ENCODE results near the gene SRL. TPM values are rescaled to one million over a fixed set of nuclear protein-coding genes. Genes with fewer than 3 reads are reported as not detected.

Gene SRL
- total and polyA plus RNA-seq, 2 of the 4 experiments (the other 2 are of a cell fraction), result under 0.01 to 0.14 TPM

DNA sequence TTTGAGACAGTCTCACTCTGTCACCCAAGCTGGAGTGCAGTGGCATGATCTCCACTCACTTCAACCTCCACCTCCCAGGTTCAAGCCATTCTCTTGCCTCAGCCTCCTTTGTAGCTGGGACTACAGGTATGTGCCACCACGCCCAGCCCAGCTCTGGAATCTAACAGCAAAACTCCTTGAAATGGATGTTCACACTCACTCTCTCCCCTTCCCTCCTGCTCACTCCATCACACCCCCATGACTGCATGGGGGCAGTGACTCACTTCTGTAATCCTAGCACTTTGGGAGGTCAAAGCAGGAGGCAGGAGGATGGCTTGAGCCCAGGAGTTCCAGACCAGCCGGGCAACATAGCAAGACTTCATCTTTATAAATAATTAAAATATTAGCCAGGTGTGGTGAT is 42.1 kb upstream of the SRL start:
- Histone ChIP-seq H3K18ac (ENCODE audit: low read depth, low read length) (no peak overlapping the region), H3K9me1 (ENCODE audit: insufficient read depth, low read length) (peaks cover 4% of the 10 kb centered on the region; the same call in 1 of the 2 replicates), H3K56ac (ENCODE audit: extremely low read depth, insufficient read depth, low read length) (no peak overlapping the region), H3K9me3 (ENCODE audit: control insufficient read depth, insufficient read depth, low read length) (0 out of 2 replicates have a peak, but pooled peaks cover 3% of the 10 kb centered on the region), H3K9ac (ENCODE audit: low read depth, low read length) (no peak overlapping the region), H2BK20ac (ENCODE audit: low read depth, low read length) (no peak overlapping the region), H2BK15ac (ENCODE audit: low read depth, low read length) (no peak overlapping the region), H4K20me1 (ENCODE audit: insufficient read depth, low read length) (no peaks in the 10 kb centered on the region), H3K4me3 (ENCODE audit: insufficient read depth, low read depth, low read length) (no peak overlapping the region), H4K8ac (ENCODE audit: low read depth in 2 of 2, low read length in 2 of 2) (no peak overlapping the region), H3K79me1 (ENCODE audit: low read depth in 1 of 2, low read length in 2 of 2) (peaks cover 0 to 7% of the 10 kb centered on the region in 2 experiments; a peak in 1 of 4 replicates), H3K4me2 (ENCODE audit: low read depth, low read length) (no peak overlapping the region), H2AFZ (replicated peaks; ENCODE audit: low read length, poor library complexity) (peak overlapping the region; percentile 63), H3K4me1 (ENCODE audit: control insufficient read depth, insufficient read depth, low read length) (peaks cover 6% of the 10 kb centered on the region; the same call in 1 of the 2 replicates), H3K27ac (ENCODE audit: insufficient read depth, low read length) (no peak overlapping the region), H3K14ac (replicated peaks; ENCODE audit: low read depth, low read length) (no peak overlapping the region), H4K5ac (ENCODE audit: low read depth, low read length) (no peak overlapping the region), H3K27me3 (ENCODE audit: control insufficient read depth, insufficient read depth, low read length) (no peaks in the 10 kb centered on the region), H3K4ac (ENCODE audit: low read depth, low read length) (no peak overlapping the region; the same call in 1 of the 2 replicates), H3K36me3 (ENCODE audit: control insufficient read depth, insufficient read depth, low read length) (no peaks in the 10 kb centered on the region), H3K23ac (ENCODE audit: low read depth, low read length) (no peak overlapping the region), H2BK5ac (ENCODE audit: low read depth, low read length, poor library complexity, severe bottlenecking) (no peak overlapping the region), H2AK5ac (ENCODE audit: low read depth, low read length) (peak overlapping the region; percentile 58; the same call in 1 of the 2 replicates), H2BK120ac (ENCODE audit: low read depth, low read length) (no peak overlapping the region; the same call in 1 of the 2 replicates), H2AK9ac (replicated peaks; ENCODE audit: low read depth, low read length, poor library complexity) (peak overlapping the region; percentile 29), H4K91ac (ENCODE audit: insufficient read depth, low read depth, low read length) (no peak overlapping the region)
- dilution Hi-C loops (cut with HindIII; ENCODE audit: low sequenced_read_pairs, unreplicated experiment), result no loop called here
- peak; percentile 71 for ATAC-seq (ENCODE audit: low read depth)
- in situ Hi-C loops (cut with MboI; ENCODE audit: low sequenced_read_pairs), result no loop called here
- no CpG with 5 or more reads among the region's 2 CpGs for WGBS, 2 experiments (ENCODE audit: extremely low coverage in 2 of 2, insufficient read length in 1 of 2)
- ChIA-PET POLR2A (ENCODE audit: unreplicated experiment) (no interaction called here), CTCF (interaction anchor here (0.6 kb wide), 1 partner anchor 416 kb away, joined by 3 read pairs; no protein-coding TSS in a partner anchor)
- intact Hi-C loops (cut with micrococcal nuclease), result no loop called here
- no peak for TF ChIP-seq CEBPB (IDR thresholded peaks at IDR 0.05; ENCODE audit: low read depth, low read length)
- no peak for TF ChIP-seq RAD21 (IDR thresholded peaks at IDR 0.05; ENCODE audit: low read length)
- TF ChIP-seq SMC3 (IDR thresholded peaks at IDR 0.05; ENCODE audit: low read depth, low read length), result no peak
- no peak for TF ChIP-seq POLR2A (IDR thresholded peaks at IDR 0.05; ENCODE audit: low read depth, low read length)
- TF ChIP-seq NFE2L2 (IDR thresholded peaks at IDR 0.05; ENCODE audit: low read depth, low read length), result no peak
- TF ChIP-seq MXI1 (IDR thresholded peaks at IDR 0.05; ENCODE audit: borderline replicate concordance, low read depth, low read length), result no peak
- TF ChIP-seq FOS (IDR thresholded peaks at IDR 0.05; ENCODE audit: low read depth, low read length), result peak; percentile 55; the same call in 1 of the 2 replicates
- peak; percentile 57; the same call in 1 of the 2 replicates for TF ChIP-seq MAZ (IDR thresholded peaks at IDR 0.05; ENCODE audit: borderline replicate concordance, low read depth, low read length)
- no peak for TF ChIP-seq BHLHE40 (IDR thresholded peaks at IDR 0.05; ENCODE audit: low read depth, low read length)
- no peak for TF ChIP-seq RCOR1 (IDR thresholded peaks at IDR 0.05; ENCODE audit: insufficient replicate concordance, low read length)
- no TSS peak for BruUV-seq (replicated peaks)
- peak; percentile 70 for DNase-seq
